A549 (cell line): Measurements from ENCODE around the gene CDH2. TPM values are rescaled to one million over a fixed set of nuclear protein-coding genes. Genes with fewer than 3 reads are reported as not detected.

Experiments used
- ATAC-seq, 2 experiments: fragments of 200-7000 bp in 1 of 2; fragments of >200 bp in 1 of 2; cut with Nextera tagmentation in 1 of 2; cut with Tn5 transposase in 1 of 2; 3 replicates each; pipeline versions ENCODE4 v1.8.0 to v1.9.1; 2018 to 2020; ENCODE audit warnings: mild to moderate bottlenecking in 1 of 2, moderate library complexity in 1 of 2
- CTCF ChIA-PET: fragments of 300-600 bp; sonication (Branson Sonifier 250); formaldehyde crosslinking; extraction: SDS; loops from one replicate; lab custom pipeline; 2021; ENCODE audit warnings: antibody characterized with exemption, inconsistent platforms; lab: Yijun Ruan, JAX
- POLR2A ChIA-PET: fragments of 350-600 bp; formaldehyde crosslinking; extraction: SDS; loops from one replicate; lab custom pipeline; 2021; ENCODE audit warnings: antibody characterized with exemption, inconsistent platforms; lab: Yijun Ruan, JAX
- DNase-seq, 2 experiments: peaks; one replicate each; pipeline versions ENCODE4 v3.0.0 to v3.0.0-alpha.2; 2011 to 2016; ENCODE audit warnings: low read depth in 1 of 2, low spot score in 1 of 2
- FAIRE-seq: peaks from 2 replicates; lab custom pipeline; 2011; peaks lifted over from hg19 to GRCh38; lab: Jason Lieb, UNC
- H3K27ac ChIP-seq, 2 experiments: fragments of >200 bp; sonication (Bioruptor Twin); formaldehyde crosslinking; 3 replicates each; pipeline ENCODE4 v1.5.1; 2016 to 2017
- H3K4me1 ChIP-seq: fragments of >200 bp; sonication (Bioruptor Twin); formaldehyde crosslinking; 3 replicates; pipeline ENCODE4 v1.6.1; 2016
- H3K4me2 ChIP-seq: fragments of >200 bp; sonication (Bioruptor Twin); formaldehyde crosslinking; 3 replicates; pipeline ENCODE4 v1.6.1; 2016
- H3K4me3 ChIP-seq: fragments of >200 bp; sonication (Bioruptor Twin); formaldehyde crosslinking; 3 replicates; pipeline ENCODE4 v1.5.1; 2016
- H3K9me3 ChIP-seq: fragments of >200 bp; sonication (Bioruptor Twin); formaldehyde crosslinking; 3 replicates; pipeline ENCODE4 v1.6.1; 2016
- BHLHE40 ChIP-seq: IDR thresholded peaks from 2 replicates; pipeline ENCODE4 v1.6.1; 2012; ENCODE audit warnings: low read depth, low read length, inconsistent platforms
- CBX2 ChIP-seq: fragments of 200-600 bp; sonication (generic); IDR thresholded peaks from 2 replicates; pipeline ENCODE4 v1.6.1; 2016; ENCODE audit warnings: low read depth, mild to moderate bottlenecking, borderline replicate concordance
- CBX8 ChIP-seq: fragments of 200-600 bp; sonication (generic); IDR thresholded peaks from 2 replicates; pipeline ENCODE4 v1.6.1; 2016
- CHD2 ChIP-seq: fragments of 150-350 bp; IDR thresholded peaks from 2 replicates; pipeline ENCODE4 v1.6.1; 2014; ENCODE audit warnings: low read length; ENCODE audit not compliant: partially characterized antibody
- CHD4 ChIP-seq: fragments of 200-600 bp; sonication (generic); IDR thresholded peaks from 2 replicates; pipeline ENCODE4 v1.6.1; 2016; ENCODE audit warnings: antibody characterized with exemption, mild to moderate bottlenecking, borderline replicate concordance
- EHMT2 ChIP-seq: fragments of 200-600 bp; sonication (generic); IDR thresholded peaks from 2 replicates; pipeline ENCODE4 v1.6.1; 2016; ENCODE audit warnings: antibody characterized with exemption, low read depth, mild to moderate bottlenecking, moderate library complexity
- ESRRA ChIP-seq: fragments of 150-350 bp; IDR thresholded peaks from 2 replicates; pipeline ENCODE4 v1.6.1; 2014; ENCODE audit warnings: mild to moderate bottlenecking, low read length, borderline replicate concordance
- FOSB ChIP-seq: fragments of 250-450 bp; sonication (Bioruptor Pico); IDR thresholded peaks from 2 replicates; pipeline ENCODE4 v1.5.0; 2020; ENCODE audit warnings: mild to moderate bottlenecking, moderate library complexity
- FOSL2 ChIP-seq, 2 experiments: fragments of 450-650 bp in 1 of 2; fragments of >200 bp in 1 of 2; sonication (Bioruptor Twin) in 1 of 2; formaldehyde crosslinking; IDR thresholded peaks; 2 replicates each; pipeline versions ENCODE4 v1.5.0 to v1.6.1; 2016 to 2020; ENCODE audit warnings: mild to moderate bottlenecking in 1 of 2, moderate library complexity in 1 of 2
- HEYL ChIP-seq: fragments of 250-450 bp; sonication (Bioruptor Pico); IDR thresholded peaks from 2 replicates; pipeline ENCODE4 v1.8.0; 2021; ENCODE audit warnings: mild to moderate bottlenecking, moderate library complexity
- HOXA7 ChIP-seq: fragments of 250-450 bp; sonication (Bioruptor Pico); IDR thresholded peaks from 2 replicates; pipeline ENCODE4 v1.5.0; 2020; ENCODE audit warnings: mild to moderate bottlenecking, moderate library complexity
- HOXB13 ChIP-seq: fragments of 250-450 bp; sonication (Bioruptor Pico); IDR thresholded peaks from 2 replicates; pipeline ENCODE4 v1.5.0; 2020; ENCODE audit warnings: low read depth, mild to moderate bottlenecking, moderate library complexity
- JUN ChIP-seq, 2 experiments: fragments of >200 bp; sonication (Bioruptor Twin); formaldehyde crosslinking; IDR thresholded peaks; 2 replicates in 1 of 2; 3 replicates in 1 of 2; pipeline ENCODE4 v1.6.1; 2016 to 2017
- KDM1A ChIP-seq: fragments of 200-600 bp; sonication (generic); IDR thresholded peaks from 2 replicates; pipeline ENCODE4 v1.6.1; 2016; ENCODE audit warnings: low read depth, mild to moderate bottlenecking
- NPAS2 ChIP-seq: fragments of 250-450 bp; sonication (Bioruptor Pico); IDR thresholded peaks from 2 replicates; pipeline ENCODE4 v1.8.0; 2022; ENCODE audit warnings: mild to moderate bottlenecking, moderate library complexity, borderline replicate concordance
- PHF8 ChIP-seq: fragments of 200-600 bp; sonication (generic); IDR thresholded peaks from 2 replicates; pipeline ENCODE4 v1.6.1; 2016; ENCODE audit warnings: low read depth, mild to moderate bottlenecking, antibody characterized with exemption, moderate library complexity, borderline replicate concordance
- POLR2A ChIP-seq: IDR thresholded peaks from 2 replicates; pipeline ENCODE4 v1.6.1; 2012; ENCODE audit warnings: mild to moderate bottlenecking, low read length
- RAD21 ChIP-seq, 2 experiments: fragments of >200 bp in 1 of 2; sonication (Bioruptor Twin) in 1 of 2; formaldehyde crosslinking in 1 of 2; IDR thresholded peaks in 1 of 2; conservative IDR thresholded peaks in 1 of 2; 2 replicates in 1 of 2; 3 replicates in 1 of 2; pipeline ENCODE4 v1.6.1; 2012 to 2018; ENCODE audit warnings: inconsistent platforms in 1 of 2
- RCOR1 ChIP-seq: fragments of 150-350 bp; IDR thresholded peaks from 2 replicates; pipeline ENCODE4 v1.6.1; 2014; ENCODE audit warnings: antibody characterized with exemption, low read length, low read depth
- RFX5 ChIP-seq: fragments of 450-650 bp; IDR thresholded peaks from 2 replicates; pipeline ENCODE4 v1.7.1; 2014; ENCODE audit warnings: antibody characterized with exemption, mild to moderate bottlenecking, moderate library complexity
- RNF2 ChIP-seq: fragments of 200-600 bp; sonication (generic); IDR thresholded peaks from 2 replicates; pipeline ENCODE4 v1.6.1; 2016; ENCODE audit warnings: low read depth, mild to moderate bottlenecking, antibody characterized with exemption, moderate library complexity, borderline replicate concordance
- SMC3 ChIP-seq: fragments of >200 bp; sonication (Bioruptor Twin); formaldehyde crosslinking; IDR thresholded peaks from 3 replicates; pipeline ENCODE4 v1.6.1; 2018; ENCODE audit warnings: inconsistent platforms
- SREBF2 ChIP-seq: fragments of 450-650 bp; IDR thresholded peaks from 2 replicates; pipeline ENCODE4 v1.6.1; 2014; ENCODE audit warnings: mild to moderate bottlenecking, moderate library complexity
- TP53 ChIP-seq: fragments of 250-450 bp; sonication (Bioruptor Pico); IDR thresholded peaks from 2 replicates; pipeline ENCODE4 v1.5.0; 2021; ENCODE audit warnings: mild to moderate bottlenecking, moderate library complexity
- ZC3H11A ChIP-seq: fragments of 450-650 bp; IDR thresholded peaks from 2 replicates; pipeline ENCODE4 v1.6.1; 2014; ENCODE audit warnings: antibody characterized with exemption, mild to moderate bottlenecking
- ZNF302 ChIP-seq: fragments of 250-450 bp; sonication (Bioruptor Pico); IDR thresholded peaks from 2 replicates; pipeline ENCODE4 v1.9.0; 2021; ENCODE audit warnings: inconsistent platforms, mild to moderate bottlenecking, moderate library complexity
- WGBS: methylation state at CpG from one replicate; pipeline ENCODE4 v1.1.6; 2017; ENCODE audit errors: missing lambda C conversion rate; 5-methylcytosine and 5-hydroxymethylcytosine counted together
- polyA plus RNA-seq, 4 experiments: library from polyadenylated mRNA; depleted of rRNA in 3 of 4; stranded (reverse); fragments of >200 nt; fragmentation: RNase III in 1 of 4; extraction: RNeasy Plus Mini Kit Qiagen cat#74134 plus additional on column Dnase treatment in 1 of 4; gene quantifications; 2 replicates in 3 of 4; 3 replicates in 1 of 4; pipeline ENCODE4 v1.2.3, GENCODE V29; 2011 to 2017
- TF ChIP-seq, protein P1 (sequence below): fragments of >200 bp; sonication (Bioruptor Twin); formaldehyde crosslinking; IDR thresholded peaks from 3 replicates; pipeline ENCODE4 v1.6.1; 2016
- TF ChIP-seq, protein P2 (sequence below): fragments of >200 bp; sonication (Bioruptor Twin); formaldehyde crosslinking; IDR thresholded peaks from 2 replicates; pipeline ENCODE4 v1.6.1; 2016

Gene CDH2
- polyA plus RNA-seq, 2 of the 4 experiments (the other 2 are of a cell fraction), result 54.0 to 71.9 TPM

DNA sequence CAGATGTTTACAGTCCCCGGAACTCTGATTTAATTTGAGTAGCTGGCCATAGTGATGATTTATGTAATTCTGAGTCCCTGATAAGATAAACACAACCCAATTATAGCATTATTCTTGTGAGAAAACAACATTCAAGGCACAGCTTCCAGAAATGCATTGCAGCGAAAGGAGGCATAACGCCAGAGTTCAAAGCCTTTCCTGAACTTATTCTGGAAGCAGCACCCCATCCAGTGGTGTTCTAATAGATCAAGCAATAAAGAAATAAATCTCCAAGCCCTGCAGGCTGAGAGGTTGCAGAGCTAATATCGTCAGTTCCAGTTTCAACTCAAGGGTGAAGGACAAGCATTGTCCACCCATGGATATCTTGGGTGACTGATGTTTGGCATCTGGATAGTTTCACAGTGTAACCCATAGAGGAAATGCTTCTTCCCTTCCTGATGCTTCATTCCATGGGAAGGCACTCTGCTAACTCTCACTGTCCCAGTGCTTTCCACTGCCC is 18.8 kb downstream of the CDH2 start (continued):
- TF ChIP-seq, protein P1, sequence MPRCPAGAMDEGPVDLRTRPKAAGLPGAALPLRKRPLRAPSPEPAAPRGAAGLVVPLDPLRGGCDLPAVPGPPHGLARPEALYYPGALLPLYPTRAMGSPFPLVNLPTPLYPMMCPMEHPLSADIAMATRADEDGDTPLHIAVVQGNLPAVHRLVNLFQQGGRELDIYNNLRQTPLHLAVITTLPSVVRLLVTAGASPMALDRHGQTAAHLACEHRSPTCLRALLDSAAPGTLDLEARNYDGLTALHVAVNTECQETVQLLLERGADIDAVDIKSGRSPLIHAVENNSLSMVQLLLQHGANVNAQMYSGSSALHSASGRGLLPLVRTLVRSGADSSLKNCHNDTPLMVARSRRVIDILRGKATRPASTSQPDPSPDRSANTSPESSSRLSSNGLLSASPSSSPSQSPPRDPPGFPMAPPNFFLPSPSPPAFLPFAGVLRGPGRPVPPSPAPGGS, result no peak
- TF ChIP-seq TP53 (CRISPR knock-in tag) (no peak), KDM1A (no peak), SREBF2 (no peak), JUN (IDR thresholded peaks at IDR 0.05) (no peak), ESRRA (no peak), HEYL (CRISPR knock-in tag) (no peak)
- TF ChIP-seq, all 56 proteins: peak for 0

DNA sequence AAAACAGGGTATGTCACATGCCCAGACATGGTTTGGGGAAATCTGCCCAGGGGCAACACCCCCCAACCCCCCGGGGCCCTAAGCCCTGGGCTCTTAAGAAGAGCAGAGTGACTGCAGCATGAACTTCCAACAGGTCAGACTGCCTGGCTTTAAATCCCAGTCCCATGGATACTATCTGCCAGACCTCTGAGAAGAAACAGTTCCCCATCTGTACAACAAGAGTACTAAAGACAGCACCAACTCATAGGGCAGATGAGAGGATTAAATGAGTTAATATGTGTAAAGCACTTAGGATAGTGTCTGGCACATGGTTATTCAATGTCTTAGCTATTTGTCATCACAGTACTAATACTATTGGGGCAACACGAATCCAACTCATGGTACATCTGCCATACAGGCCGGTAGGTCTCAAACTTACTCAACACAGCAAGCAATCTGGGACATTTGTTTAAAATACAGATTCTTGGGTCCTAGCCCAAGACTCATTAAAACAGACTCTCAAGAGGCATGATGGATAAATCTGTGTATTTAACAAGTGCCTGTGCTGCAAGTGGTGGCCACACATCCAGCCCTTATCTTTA is 23.4 kb downstream of the CDH2 start:
- Histone ChIP-seq H3K4me3 (no peak overlapping the region), H3K4me2 (no peak overlapping the region), H3K9me3 (no peaks in the 10 kb centered on the region), H3K27ac (no peak overlapping the region), H3K4me1 (peaks cover 6% of the 10 kb centered on the region; the same call in 2 of the 3 replicates)
- FAIRE-seq (no peak), DNase-seq (no peak), ATAC-seq (no peak)
- TF ChIP-seq PHF8 (no peak), ESRRA (no peak), SMC3 (no peak), POLR2A (no peak), CHD4 (no peak), HOXB13 (CRISPR knock-in tag) (no peak)
- POLR2A ChIA-PET, result no interaction called here
- CTCF ChIA-PET, result interaction anchor here (1.3 kb wide), 1 partner anchor 9 kb away, joined by 3 read pairs; no protein-coding TSS in a partner anchor
- WGBS, result 59% methylated on average over 3 of the region's 3 CpGs

DNA sequence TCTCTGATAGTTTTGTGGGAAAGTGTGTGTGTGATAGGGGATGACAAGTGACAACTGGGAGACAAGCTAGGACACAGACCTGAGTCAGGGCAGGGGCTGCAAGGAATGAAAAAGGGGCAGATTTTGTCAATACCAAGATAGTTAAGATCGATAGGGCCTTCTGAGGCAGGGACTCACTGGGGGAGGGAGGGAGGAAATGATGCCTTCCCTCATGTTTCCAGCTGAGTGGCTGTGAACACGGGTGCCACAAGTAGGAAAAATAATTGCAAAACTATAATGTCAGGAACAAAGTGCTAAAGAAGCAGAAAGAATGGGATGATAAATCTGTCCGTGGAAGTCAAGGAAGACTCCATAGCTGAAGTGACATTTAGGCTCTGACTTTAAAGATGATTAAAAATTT is 24.2 kb downstream of the CDH2 start:
- Histone ChIP-seq H3K4me1 (peaks cover 14% of the 10 kb centered on the region), H3K4me2 (no peak overlapping the region), H3K9me3 (no peaks in the 10 kb centered on the region), H3K27ac (no peak overlapping the region)
- CTCF ChIA-PET, result interaction anchor here (1.3 kb wide), 1 partner anchor 10 kb away, joined by 3 read pairs; no protein-coding TSS in a partner anchor
- FAIRE-seq, result no peak
- POLR2A ChIA-PET, result no interaction called here
- 45% methylated on average over 3 of the region's 3 CpGs for WGBS
- ATAC-seq, result no peak
- DNase-seq, result no peak
- TF ChIP-seq HOXA7 (CRISPR knock-in tag), result no peak
- no peak for TF ChIP-seq EHMT2
- no peak for TF ChIP-seq FOSL2 (IDR thresholded peaks at IDR 0.05)
- no peak for TF ChIP-seq FOSL2 (CRISPR knock-in tag; IDR thresholded peaks at IDR 0.05)
- TF ChIP-seq ZNF302 (CRISPR knock-in tag), result no peak
- no peak for TF ChIP-seq ZC3H11A
- TF ChIP-seq CBX2, result no peak
- TF ChIP-seq RNF2, result no peak
- TF ChIP-seq BHLHE40, result no peak
- no peak for TF ChIP-seq RCOR1
- TF ChIP-seq FOSB (CRISPR knock-in tag), result no peak
- TF ChIP-seq CHD2, result no peak
- TF ChIP-seq RFX5, result no peak
- TF ChIP-seq ESRRA, result no peak
- TF ChIP-seq JUN (IDR thresholded peaks at IDR 0.05), result no peak
- no peak for TF ChIP-seq RAD21 (conservative IDR thresholded peaks at IDR 0.05 in 1 of 2, IDR thresholded peaks at IDR 0.05 in 1 of 2)
- TF ChIP-seq, protein P2, sequence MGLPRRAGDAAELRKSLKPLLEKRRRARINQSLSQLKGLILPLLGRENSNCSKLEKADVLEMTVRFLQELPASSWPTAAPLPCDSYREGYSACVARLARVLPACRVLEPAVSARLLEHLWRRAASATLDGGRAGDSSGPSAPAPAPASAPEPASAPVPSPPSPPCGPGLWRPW, result no peak
- no peak for TF ChIP-seq KDM1A
- TF ChIP-seq NPAS2 (CRISPR knock-in tag), result no peak
- no peak for TF ChIP-seq CBX8
- TF ChIP-seq, all 56 proteins: peak for 0
- H3K4me3 ChIP-seq, result no peak overlapping the region
